ENCODE measurements around the gene GRID2IP.

The GRID2IP gene

DNA sequence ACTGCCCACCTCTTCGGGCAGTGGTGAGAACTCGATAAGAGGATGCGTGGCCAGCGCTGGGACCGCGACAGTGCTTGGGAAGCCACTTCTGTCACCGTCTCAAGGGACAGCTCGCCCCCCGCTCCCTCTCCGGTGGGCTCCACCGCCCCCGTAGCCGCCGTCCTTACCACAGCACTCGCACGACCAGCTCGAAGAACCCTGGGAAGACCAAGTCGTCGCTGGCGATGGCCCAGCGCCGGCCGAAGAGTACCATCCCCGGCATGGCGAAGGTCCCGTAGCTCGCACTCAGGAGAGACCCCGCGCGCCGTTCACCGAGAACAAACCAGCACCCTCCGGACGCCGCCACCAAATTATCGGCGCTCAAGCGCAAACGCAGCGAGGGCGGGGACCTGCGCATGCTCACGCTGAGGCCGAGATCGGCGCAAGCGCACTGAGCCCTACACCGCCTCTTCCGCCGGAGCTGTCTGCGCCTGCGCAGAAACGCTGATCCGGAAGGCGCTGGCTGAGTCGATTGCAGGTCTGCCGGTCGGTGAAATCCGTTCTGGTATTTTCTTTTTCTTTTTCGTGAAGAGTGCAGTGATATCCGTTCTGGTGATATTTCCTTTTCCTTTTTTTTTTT, 103.6 kb downstream of the GRID2IP start, which contains the start of gene DAGLB:
TSS of gene DAGLB (minus strand) at position 374 of the 619 bp plus-strand sequence. CDS start at position 262, 112 bp downstream.
- DNase-seq (ENCODE audit: low spot score) = peak; percentile 93

All from kidney tubule cell (primary cell).